ENCODE measurements around the gene MAGEA11.
"Not testable (repeated sequence)": the region's sequence is repeated elsewhere in the genome, so short reads cannot be mapped to it uniquely, and the experiment has no call there.

MAGEA11 gene

GRCh38 chrX:149711545-149712236 lies at the start of gene MAGEA11:
Gene MAGEA11 (plus strand): TSS chrX:149712060. CDS start chrX:149713160, 1,100 bp downstream.
- no peak for DNase-seq (ENCODE audit: low spot score)

- not testable (repeated sequence) for DNase-seq (ENCODE audit: low spot score)
Measured at GRCh38 chrX:149675088-149675487, 36.8 kb upstream of the MAGEA11 start.

- not testable (repeated sequence) for DNase-seq (ENCODE audit: low spot score)
Measured at GRCh38 chrX:149675554-149675953, 36.3 kb upstream of the MAGEA11 start.

GRCh38 chrX:149679164-149679678 lies 32.6 kb upstream of the MAGEA11 start:
- DNase-seq (ENCODE audit: low spot score) = not testable (repeated sequence)

GRCh38 chrX:149681182-149681581 lies 30.7 kb upstream of the MAGEA11 start:
- DNase-seq (ENCODE audit: low spot score) = no peak

GRCh38 chrX:149682031-149682430 lies 29.8 kb upstream of the MAGEA11 start:
- DNase-seq (ENCODE audit: low spot score) = no peak

- DNase-seq (ENCODE audit: low spot score) = no peak
Measured at GRCh38 chrX:149682956-149683947, 28.6 kb upstream of the MAGEA11 start.

- no peak for DNase-seq (ENCODE audit: low spot score)
Measured at GRCh38 chrX:149683966-149684730, 27.7 kb upstream of the MAGEA11 start.

- no peak for DNase-seq (ENCODE audit: low spot score)
Measured at GRCh38 chrX:149687991-149688390, 23.9 kb upstream of the MAGEA11 start.

GRCh38 chrX:149688552-149688951 lies 23.3 kb upstream of the MAGEA11 start:
- no peak for DNase-seq (ENCODE audit: low spot score)

GRCh38 chrX:149691794-149692193 lies 20.1 kb upstream of the MAGEA11 start:
- no peak for DNase-seq (ENCODE audit: low spot score)

GRCh38 chrX:149692686-149693272 lies 19.1 kb upstream of the MAGEA11 start:
- not testable (repeated sequence) for DNase-seq (ENCODE audit: low spot score)

- DNase-seq (ENCODE audit: low spot score) = peak; percentile 3
Measured at GRCh38 chrX:149699761-149700160, 12.1 kb upstream of the MAGEA11 start.

GRCh38 chrX:149704664-149705063 lies 7.2 kb upstream of the MAGEA11 start:
- no peak for DNase-seq (ENCODE audit: low spot score)

- no peak for DNase-seq (ENCODE audit: low spot score)
Measured at GRCh38 chrX:149707147-149707901, 4.5 kb upstream of the MAGEA11 start.

GRCh38 chrX:149712831-149713230 lies 971 bp downstream of the MAGEA11 start:
- no peak for DNase-seq (ENCODE audit: low spot score)

- DNase-seq (ENCODE audit: low spot score) = no peak
Measured at GRCh38 chrX:149713279-149714050, 1.6 kb downstream of the MAGEA11 start.

- no peak for DNase-seq (ENCODE audit: low spot score)
Measured at GRCh38 chrX:149715468-149715867, 3.6 kb downstream of the MAGEA11 start.

GRCh38 chrX:149716632-149717031 lies 4.8 kb downstream of the MAGEA11 start:
- DNase-seq (ENCODE audit: low spot score) = no peak

- DNase-seq (ENCODE audit: low spot score) = no peak
Measured at GRCh38 chrX:149717803-149718202, 5.9 kb downstream of the MAGEA11 start.

Measured in NAMALWA (cell line).